Measurements from ENCODE around the gene QRSL1. TPM values are rescaled to one million over a fixed set of nuclear protein-coding genes. Genes with fewer than 3 reads are reported as not detected.
A peak's percentile ranks its signal among the peaks of the same experiment; 100 is the strongest.

The QRSL1 gene
- total and polyA plus RNA-seq, 2 experiments from 2014 or later: 7.8 to 9.7 TPM

GRCh38 chr6:106692112-106692818 lies 62.9 kb downstream of the QRSL1 start:
- no peak overlapping the region for H3K9ac ChIP-seq
- no peak overlapping the region for H3K4me2 ChIP-seq (ENCODE audit: unreplicated experiment)
- in situ Hi-C loops (cut with MboI): no loop called here
- H3K27ac ChIP-seq: no peak overlapping the region
- no peak overlapping the region for H2AFZ ChIP-seq
- H3K36me3 ChIP-seq (ENCODE audit: low read depth): no peaks in the 10 kb centered on the region
- no peaks in the 10 kb centered on the region for H4K20me1 ChIP-seq (ENCODE audit: insufficient read depth)
- no peaks in the 10 kb centered on the region for H3K9me3 ChIP-seq (ENCODE audit: low read depth)
- WGBS, 2 experiments (ENCODE audit: low coverage in 1 of 2, low lambda C conversion rate in 2 of 2, missing lambda C conversion rate in 2 of 2): 10 to 12% methylated on average over 6 of the region's 6 CpGs
- H3K4me3 ChIP-seq: no peak overlapping the region
- TF ChIP-seq EZH2phosphoT487 (IDR thresholded peaks at IDR 0.05; ENCODE audit: insufficient read depth, low read depth): no peak
- TF ChIP-seq EZH2 (IDR thresholded peaks at IDR 0.05; ENCODE audit: insufficient read depth, poor library complexity, severe bottlenecking): no peak
- no peaks in the 10 kb centered on the region for H3K79me2 ChIP-seq (ENCODE audit: insufficient read depth)
- no peaks in the 10 kb centered on the region for H3F3A ChIP-seq (ENCODE audit: insufficient read depth)
- H3K4me1 ChIP-seq (ENCODE audit: insufficient read depth): peaks cover 13% of the 10 kb centered on the region; the same call in 1 of the 2 replicates
- peaks cover 20% of the 10 kb centered on the region; the same call in 1 of the 2 replicates for H3K27me3 ChIP-seq (replicated peaks; ENCODE audit: insufficient read depth)
- DNase-seq: peak; percentile 74
- H3K9me2 ChIP-seq (ENCODE audit: insufficient read depth): no peaks in the 10 kb centered on the region

GRCh38 chr6:106692819-106693208 lies 63.4 kb downstream of the QRSL1 start:
- H3K79me2 ChIP-seq (ENCODE audit: insufficient read depth): no peaks in the 10 kb centered on the region
- no peak overlapping the region for H3K9ac ChIP-seq
- peaks cover 13% of the 10 kb centered on the region; the same call in 1 of the 2 replicates for H3K4me1 ChIP-seq (ENCODE audit: insufficient read depth)
- no peaks in the 10 kb centered on the region for H3K9me2 ChIP-seq (ENCODE audit: insufficient read depth)
- DNase-seq: no peak
- no peaks in the 10 kb centered on the region for H3K9me3 ChIP-seq (ENCODE audit: low read depth)
- no peaks in the 10 kb centered on the region for H4K20me1 ChIP-seq (ENCODE audit: insufficient read depth)
- peaks cover 20% of the 10 kb centered on the region; the same call in 1 of the 2 replicates for H3K27me3 ChIP-seq (replicated peaks; ENCODE audit: insufficient read depth)
- H2AFZ ChIP-seq: no peak overlapping the region
- no peaks in the 10 kb centered on the region for H3F3A ChIP-seq (ENCODE audit: insufficient read depth)
- no peak overlapping the region for H3K27ac ChIP-seq
- 14 to 26% methylated on average over 3 of the region's 3 CpGs for WGBS, 2 experiments (ENCODE audit: low coverage in 1 of 2, low lambda C conversion rate in 2 of 2, missing lambda C conversion rate in 2 of 2)
- TF ChIP-seq EZH2phosphoT487 (IDR thresholded peaks at IDR 0.05; ENCODE audit: insufficient read depth, low read depth): no peak
- no peak for TF ChIP-seq EZH2 (IDR thresholded peaks at IDR 0.05; ENCODE audit: insufficient read depth, poor library complexity, severe bottlenecking)
- H3K4me2 ChIP-seq (ENCODE audit: unreplicated experiment): no peak overlapping the region
- in situ Hi-C loops (cut with MboI): no loop called here
- H3K36me3 ChIP-seq (ENCODE audit: low read depth): no peaks in the 10 kb centered on the region
- no peak overlapping the region for H3K4me3 ChIP-seq

GRCh38 chr6:106693418-106693817 lies 64.0 kb downstream of the QRSL1 start:
- no peaks in the 10 kb centered on the region for H4K20me1 ChIP-seq (ENCODE audit: insufficient read depth)
- H3K9me3 ChIP-seq (ENCODE audit: low read depth): no peaks in the 10 kb centered on the region
- H3K27ac ChIP-seq: no peak overlapping the region
- H3K4me1 ChIP-seq (ENCODE audit: insufficient read depth): peaks cover 7% of the 10 kb centered on the region; the same call in 1 of the 2 replicates
- no peaks in the 10 kb centered on the region for H3K9me2 ChIP-seq (ENCODE audit: insufficient read depth)
- in situ Hi-C loops (cut with MboI): no loop called here
- no peaks in the 10 kb centered on the region for H3F3A ChIP-seq (ENCODE audit: insufficient read depth)
- TF ChIP-seq EZH2phosphoT487 (IDR thresholded peaks at IDR 0.05; ENCODE audit: insufficient read depth, low read depth) (no peak), EZH2 (IDR thresholded peaks at IDR 0.05; ENCODE audit: insufficient read depth, poor library complexity, severe bottlenecking) (no peak)
- no peak overlapping the region for H3K4me2 ChIP-seq (ENCODE audit: unreplicated experiment)
- H3K79me2 ChIP-seq (ENCODE audit: insufficient read depth): no peaks in the 10 kb centered on the region
- H2AFZ ChIP-seq: no peak overlapping the region
- no peaks in the 10 kb centered on the region for H3K36me3 ChIP-seq (ENCODE audit: low read depth)
- WGBS, 2 experiments (ENCODE audit: low coverage in 1 of 2, low lambda C conversion rate in 2 of 2, missing lambda C conversion rate in 2 of 2): 47 to 52% methylated on average over 2 of the region's 2 CpGs
- no peak overlapping the region for H3K4me3 ChIP-seq
- no peak for DNase-seq
- no peak overlapping the region for H3K9ac ChIP-seq
- H3K27me3 ChIP-seq (replicated peaks; ENCODE audit: insufficient read depth): peaks cover 20% of the 10 kb centered on the region; the same call in 1 of the 2 replicates

- H3K27ac ChIP-seq: no peak overlapping the region
- 53 to 58% methylated on average over 8 of the region's 8 CpGs for WGBS, 2 experiments (ENCODE audit: low coverage in 1 of 2, low lambda C conversion rate in 2 of 2, missing lambda C conversion rate in 2 of 2)
- H3K4me1 ChIP-seq (ENCODE audit: insufficient read depth): 0 out of 2 replicates have a peak, but pooled peaks cover 5% of the 10 kb centered on the region
- H3F3A ChIP-seq (ENCODE audit: insufficient read depth): no peaks in the 10 kb centered on the region
- no peaks in the 10 kb centered on the region for H3K9me2 ChIP-seq (ENCODE audit: insufficient read depth)
- H3K4me3 ChIP-seq: no peak overlapping the region
- no peaks in the 10 kb centered on the region for H3K79me2 ChIP-seq (ENCODE audit: insufficient read depth)
- no peaks in the 10 kb centered on the region for H4K20me1 ChIP-seq (ENCODE audit: insufficient read depth)
- H3K36me3 ChIP-seq (ENCODE audit: low read depth): no peaks in the 10 kb centered on the region
- no peaks in the 10 kb centered on the region for H3K9me3 ChIP-seq (ENCODE audit: low read depth)
- TF ChIP-seq EZH2 (IDR thresholded peaks at IDR 0.05; ENCODE audit: insufficient read depth, poor library complexity, severe bottlenecking): no peak
- no peak for TF ChIP-seq EZH2phosphoT487 (IDR thresholded peaks at IDR 0.05; ENCODE audit: insufficient read depth, low read depth)
- H2AFZ ChIP-seq: no peak overlapping the region
- DNase-seq: no peak
- in situ Hi-C loops (cut with MboI): no loop called here
- no peak overlapping the region for H3K9ac ChIP-seq
- peaks cover 20% of the 10 kb centered on the region; the same call in 1 of the 2 replicates for H3K27me3 ChIP-seq (replicated peaks; ENCODE audit: insufficient read depth)
- no peak overlapping the region for H3K4me2 ChIP-seq (ENCODE audit: unreplicated experiment)
Measured at GRCh38 chr6:106694343-106694742, 65.0 kb downstream of the QRSL1 start.

Data from GM23248 (cell line).